ENCODE results near the gene TLN1. TPM values are rescaled to one million over a fixed set of nuclear protein-coding genes. Genes with fewer than 3 reads are reported as not detected.

Gene TLN1
- total RNA-seq, 4 donors from 2014 or later = 106 to 256 (median 186) TPM

DNA sequence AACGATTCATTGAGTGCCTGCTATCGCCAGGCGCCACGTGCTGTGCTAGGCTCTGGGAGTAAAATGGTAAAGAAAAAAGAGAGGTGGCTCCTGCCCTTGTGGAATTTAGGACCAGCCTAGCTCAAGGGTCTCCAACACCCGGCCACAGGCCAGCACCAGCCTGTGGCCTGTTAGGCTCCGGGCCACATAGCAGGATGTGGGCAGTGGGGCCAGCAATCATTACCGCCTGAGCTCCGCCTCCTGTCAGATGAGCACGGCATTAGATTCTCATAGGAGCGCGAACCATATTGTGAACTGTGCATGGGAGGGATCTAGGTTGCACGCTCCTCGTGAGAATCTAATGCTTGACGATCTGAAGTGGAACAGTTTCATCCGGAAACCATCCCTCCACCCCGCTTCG, 75.6 kb downstream of the TLN1 start:
- Histone ChIP-seq H3K27me3 (no peaks in the 10 kb centered on the region), H3K4me1 (peaks cover 24 to 29% of the 10 kb centered on the region in 2 donors), H3K4me3 (no peak overlapping the region), H3K27ac (peak overlapping the region; percentile 92 to 97 (median 96)), H3K36me3 (peaks cover 0 to 12% of the 10 kb centered on the region in 2 donors), H3K9me3 (no peaks in the 10 kb centered on the region)
- TF ChIP-seq POLR2A (IDR thresholded peaks at IDR 0.05) (no peak), CTCF (IDR thresholded peaks at IDR 0.05 in 4 of 5, conservative IDR thresholded peaks at IDR 0.05 in 1 of 5) (no peak)
- no peak for DNase-seq
- in situ Hi-C loops (cut with MboI; ENCODE audit: low sequenced_read_pairs in 4 of 4) = loop anchor here in 1 of 4 donors (25.0 kb wide), 1 partner anchor 94 kb away; a partner anchor contains a TSS
- intact Hi-C loops (cut with DNase I; ENCODE audit: low total_unique reads) = loop anchor here (2.0 to 10.0 kb wide), 3 partner anchors 52 to 662 kb away; partner anchors contain the start of genes SPAG8 and TESK1
- no peak for ATAC-seq

GRCh38 chr9:35653611-35654010, 78.4 kb downstream of the TLN1 start:
- no peaks in the 10 kb centered on the region for H3K27me3 ChIP-seq
- TF ChIP-seq POLR2A (IDR thresholded peaks at IDR 0.05) = no peak
- no peak for TF ChIP-seq CTCF (IDR thresholded peaks at IDR 0.05 in 4 of 5, conservative IDR thresholded peaks at IDR 0.05 in 1 of 5)
- H3K4me3 ChIP-seq = no peak overlapping the region
- intact Hi-C loops (cut with DNase I; ENCODE audit: low total_unique reads) (loop anchor here (10.0 kb wide), 1 partner anchor 659 kb away; no protein-coding TSS in a partner anchor), in situ Hi-C loops (cut with MboI; ENCODE audit: low sequenced_read_pairs in 4 of 4) (loop anchor here in 1 of 4 donors (25.0 kb wide), 1 partner anchor 91 kb away; a partner anchor contains a TSS)
- no peaks in the 10 kb centered on the region for H3K9me3 ChIP-seq
- DNase-seq = no peak
- no peaks in the 10 kb centered on the region for H3K36me3 ChIP-seq
- H3K4me1 ChIP-seq = peaks cover 0 to 6% of the 10 kb centered on the region in 2 donors
- no peak for ATAC-seq
- no peak overlapping the region for H3K27ac ChIP-seq

- Histone ChIP-seq H3K4me3 (no peak overlapping the region), H3K4me1 (peaks cover 0 to 6% of the 10 kb centered on the region in 2 donors), H3K27me3 (no peaks in the 10 kb centered on the region), H3K27ac (no peak overlapping the region), H3K9me3 (no peaks in the 10 kb centered on the region), H3K36me3 (no peaks in the 10 kb centered on the region)
- intact Hi-C loops (cut with DNase I; ENCODE audit: low total_unique reads) = loop anchor here (10.0 kb wide), 1 partner anchor 658 kb away; no protein-coding TSS in a partner anchor
- in situ Hi-C loops (cut with MboI; ENCODE audit: low sequenced_read_pairs in 4 of 4) = loop anchor here in 1 of 4 donors (25.0 kb wide), 1 partner anchor 91 kb away; a partner anchor contains a TSS
- ATAC-seq (no peak), DNase-seq (no peak)
- TF ChIP-seq CTCF (IDR thresholded peaks at IDR 0.05 in 4 of 5, conservative IDR thresholded peaks at IDR 0.05 in 1 of 5) (no peak), POLR2A (IDR thresholded peaks at IDR 0.05) (no peak)
Measured at GRCh38 chr9:35652829-35653209, 79.2 kb downstream of the TLN1 start.

DNA sequence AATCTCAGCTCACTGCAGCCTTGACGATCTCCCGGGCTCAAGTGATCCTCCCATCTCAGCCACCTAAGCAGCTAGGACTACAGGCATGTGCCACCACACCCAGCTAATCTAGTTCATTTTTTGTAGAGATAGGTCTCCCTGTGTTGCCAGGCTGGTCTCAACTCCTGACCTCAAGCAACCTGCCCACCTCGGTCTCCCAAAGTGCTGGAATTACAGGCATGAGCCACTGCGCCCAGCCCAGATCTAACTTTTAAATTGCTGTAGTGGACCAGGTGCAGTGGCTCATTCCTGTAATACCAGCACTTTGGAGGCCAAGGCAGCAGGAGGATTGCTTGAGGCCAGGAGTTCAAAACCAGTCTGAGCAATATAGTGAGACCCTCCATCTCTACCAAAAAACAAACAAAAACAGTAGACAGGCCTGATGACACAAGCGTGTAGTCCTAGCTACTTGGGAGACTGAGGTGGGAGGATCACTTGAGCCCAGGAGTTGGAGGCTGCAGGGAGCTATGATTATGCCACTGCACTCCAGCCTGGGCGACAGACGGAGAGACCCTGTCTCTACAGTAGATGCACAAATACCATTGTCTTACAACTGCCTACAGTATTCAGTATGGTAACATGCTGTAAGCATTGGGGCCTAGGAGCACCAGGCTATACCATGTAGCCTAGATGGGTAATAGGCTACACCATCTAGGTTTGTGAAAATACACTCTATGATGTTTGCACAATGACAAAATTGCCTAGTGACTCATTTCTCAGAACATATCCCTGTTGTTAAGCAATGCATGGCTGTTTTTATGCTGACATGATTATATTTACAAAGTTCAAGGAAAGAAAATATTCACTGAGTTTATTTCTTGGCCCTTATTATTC, 79.8 kb downstream of the TLN1 start:
- ATAC-seq (no peak), DNase-seq (no peak)
- intact Hi-C loops (cut with DNase I; ENCODE audit: low total_unique reads) = loop anchor here (10.0 kb wide), 1 partner anchor 657 kb away; no protein-coding TSS in a partner anchor
- in situ Hi-C loops (cut with MboI; ENCODE audit: low sequenced_read_pairs in 4 of 4) = loop anchor here in 1 of 4 donors (25.0 kb wide), 1 partner anchor 90 kb away; a partner anchor contains a TSS
- Histone ChIP-seq H3K4me1 (peaks cover 2 to 6% of the 10 kb centered on the region in 2 donors), H3K9me3 (no peaks in the 10 kb centered on the region), H3K27ac (no peak overlapping the region), H3K36me3 (no peaks in the 10 kb centered on the region), H3K27me3 (no peaks in the 10 kb centered on the region), H3K4me3 (no peak overlapping the region)
- TF ChIP-seq POLR2A (IDR thresholded peaks at IDR 0.05) = no peak
- TF ChIP-seq CTCF (IDR thresholded peaks at IDR 0.05 in 4 of 5, conservative IDR thresholded peaks at IDR 0.05 in 1 of 5) = no peak

Measured in gastrocnemius medialis (tissue), 4 donors.